Fibroblast of skin of right quadriceps (primary cell): ENCODE measurements around the gene OPRM1.

Experiments
- DNase-seq: peaks from one replicate; pipeline ENCODE4 v3.0.0-alpha.2; 2013

The OPRM1 gene

DNA sequence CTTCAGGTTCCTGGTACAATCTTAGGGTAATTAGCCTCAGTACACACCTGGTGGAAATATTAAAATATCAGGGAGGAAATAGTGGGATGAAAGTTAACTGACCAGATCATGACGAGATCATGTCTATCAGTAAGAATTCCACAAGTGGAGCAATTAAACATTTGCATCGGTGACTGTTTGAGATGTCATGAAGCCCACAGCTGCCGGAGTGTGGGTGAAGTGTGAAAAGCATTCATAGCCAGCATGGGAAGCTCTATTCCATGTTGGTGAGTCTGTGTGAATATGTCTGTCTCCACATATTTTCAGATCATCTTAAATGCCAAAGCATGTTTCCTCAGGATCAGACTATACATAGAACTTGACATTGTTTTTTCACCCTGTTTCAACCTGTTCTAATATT lies 174.7 kb downstream of the OPRM1 start:
- DNase-seq = no peak

- DNase-seq = no peak
These were observed 179.3 kb downstream of the OPRM1 start for GRCh38 chr6:154218301-154218700.

DNA sequence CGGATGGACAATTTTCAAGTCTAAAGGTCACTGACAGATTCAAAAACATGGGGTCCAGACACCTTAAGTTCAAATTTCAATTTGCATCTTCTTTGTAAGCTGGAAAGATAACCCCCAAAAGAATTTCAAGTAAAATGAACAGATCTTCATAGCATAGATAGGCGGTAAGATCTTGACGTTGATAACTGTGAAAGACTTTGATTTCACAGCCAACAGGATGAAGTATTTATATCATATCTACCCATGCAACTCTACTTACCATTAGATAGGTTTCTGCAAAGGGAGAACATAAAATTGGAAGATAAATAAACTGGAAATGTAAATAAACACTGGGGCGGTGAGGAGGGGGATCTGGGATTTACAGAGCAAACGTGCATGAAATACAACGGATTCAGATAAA lies 179.7 kb downstream of the OPRM1 start:
- DNase-seq = no peak

DNA sequence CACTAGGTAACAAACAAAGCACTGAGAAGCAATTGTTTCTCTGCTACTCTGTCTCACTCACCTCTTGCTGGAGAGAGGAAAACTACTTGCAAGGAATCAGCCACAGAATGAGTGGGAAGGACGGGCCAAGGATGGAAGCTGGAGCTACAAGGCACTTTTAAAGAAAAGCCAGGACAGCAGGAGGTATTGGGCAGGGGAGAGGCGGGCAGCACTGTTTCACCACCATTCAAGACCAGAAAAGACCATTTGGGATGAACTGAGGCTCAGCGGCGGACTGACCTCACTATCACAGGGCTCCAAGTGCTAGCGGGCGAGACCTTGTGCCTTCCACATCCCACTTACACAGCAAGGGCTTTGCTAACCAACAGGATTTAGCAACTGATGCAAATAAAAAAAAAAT lies 180.2 kb downstream of the OPRM1 start:
- DNase-seq = no peak

GRCh38 chr6:154222716-154223115 lies 183.7 kb downstream of the OPRM1 start:
- no peak for DNase-seq

GRCh38 chr6:154223296-154223695 lies 184.3 kb downstream of the OPRM1 start:
- no peak for DNase-seq

GRCh38 chr6:154226461-154226860 lies 187.4 kb downstream of the OPRM1 start:
- DNase-seq = no peak

DNA sequence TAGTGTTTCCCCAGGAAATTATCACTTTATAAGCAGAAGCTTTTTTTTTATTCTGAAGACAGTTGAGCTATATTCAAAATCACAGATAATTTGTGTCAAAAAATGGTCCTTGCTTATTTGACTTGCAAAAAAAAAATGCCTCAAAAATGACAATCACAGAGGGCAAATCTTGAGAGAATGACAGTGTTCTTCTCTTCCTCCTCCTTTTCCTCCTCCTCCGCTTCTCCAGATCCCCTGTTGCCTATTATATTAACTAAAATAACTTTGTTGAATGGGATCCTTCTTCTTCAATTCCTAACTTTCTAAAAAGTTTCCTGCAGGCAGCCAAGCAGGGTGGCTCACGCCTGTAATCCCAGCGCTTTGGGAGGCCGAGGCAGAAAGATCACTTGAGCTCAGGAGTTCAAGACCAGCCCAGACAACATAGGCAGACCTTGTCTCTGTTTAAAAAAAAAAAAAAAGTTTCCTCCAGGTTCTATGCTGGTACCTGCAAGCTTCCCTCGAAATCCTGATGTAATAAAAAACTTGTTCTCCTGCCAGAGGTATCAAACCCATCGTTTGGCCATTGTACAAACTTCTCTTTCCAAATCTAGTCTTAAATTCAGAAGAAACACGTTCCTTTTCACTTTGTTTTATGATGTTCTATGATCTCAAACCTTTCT lies 189.0 kb downstream of the OPRM1 start:
- no peak for DNase-seq

- DNase-seq = no peak
These were observed 189.5 kb downstream of the OPRM1 start for GRCh38 chr6:154228521-154228905.

- DNase-seq = no peak
These were observed 190.7 kb downstream of the OPRM1 start for GRCh38 chr6:154229786-154230185.

DNA sequence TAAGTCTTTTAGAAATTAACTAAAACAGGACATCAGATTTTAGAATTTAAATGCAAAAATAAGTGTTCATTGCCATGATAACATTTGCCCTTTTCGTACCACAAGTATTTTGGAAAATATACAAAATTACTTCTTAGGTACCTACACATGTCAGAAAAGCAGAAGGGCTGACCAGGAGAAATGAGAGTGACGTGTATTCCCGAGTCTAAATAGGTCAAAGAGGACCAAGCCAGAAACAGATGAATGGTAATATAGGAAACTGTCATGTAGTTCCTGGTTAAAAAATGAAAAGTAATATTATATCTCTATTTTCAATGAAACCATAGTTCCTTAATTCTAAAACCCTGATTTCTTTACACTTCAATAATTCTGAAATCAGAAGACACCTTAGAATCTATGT lies 191.4 kb downstream of the OPRM1 start:
- DNase-seq = no peak

DNA sequence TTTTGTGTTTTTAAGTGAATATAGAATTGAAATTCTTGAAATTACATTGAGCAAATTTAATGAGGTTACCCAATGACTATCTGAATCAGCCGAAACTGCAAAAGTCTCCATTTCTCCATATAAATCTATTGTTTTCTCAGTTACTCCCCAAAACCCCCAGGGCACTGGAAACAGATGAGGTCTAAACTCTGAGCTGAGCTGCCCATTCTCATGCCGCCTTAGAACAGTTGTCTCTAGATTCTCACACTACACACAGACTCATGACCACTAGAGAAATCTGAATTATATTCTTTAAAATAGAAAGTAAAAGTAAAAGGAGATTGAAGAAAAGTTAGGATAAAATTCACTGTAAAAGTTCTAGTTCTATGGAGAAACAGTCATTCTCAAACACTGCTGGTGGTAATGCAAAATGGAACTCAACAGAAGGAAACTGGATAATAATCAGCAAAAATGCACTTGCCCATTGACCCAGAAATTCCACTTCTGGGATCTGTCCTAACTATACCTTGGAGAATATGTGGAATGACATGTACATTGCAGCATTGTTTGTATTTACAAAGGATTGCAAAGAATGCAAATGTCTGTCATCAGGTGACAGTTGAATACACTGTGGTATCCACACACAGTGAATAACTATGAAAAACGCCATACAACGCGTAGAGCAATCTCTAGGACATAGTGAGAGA lies 192.0 kb downstream of the OPRM1 start:
- no peak for DNase-seq

DNA sequence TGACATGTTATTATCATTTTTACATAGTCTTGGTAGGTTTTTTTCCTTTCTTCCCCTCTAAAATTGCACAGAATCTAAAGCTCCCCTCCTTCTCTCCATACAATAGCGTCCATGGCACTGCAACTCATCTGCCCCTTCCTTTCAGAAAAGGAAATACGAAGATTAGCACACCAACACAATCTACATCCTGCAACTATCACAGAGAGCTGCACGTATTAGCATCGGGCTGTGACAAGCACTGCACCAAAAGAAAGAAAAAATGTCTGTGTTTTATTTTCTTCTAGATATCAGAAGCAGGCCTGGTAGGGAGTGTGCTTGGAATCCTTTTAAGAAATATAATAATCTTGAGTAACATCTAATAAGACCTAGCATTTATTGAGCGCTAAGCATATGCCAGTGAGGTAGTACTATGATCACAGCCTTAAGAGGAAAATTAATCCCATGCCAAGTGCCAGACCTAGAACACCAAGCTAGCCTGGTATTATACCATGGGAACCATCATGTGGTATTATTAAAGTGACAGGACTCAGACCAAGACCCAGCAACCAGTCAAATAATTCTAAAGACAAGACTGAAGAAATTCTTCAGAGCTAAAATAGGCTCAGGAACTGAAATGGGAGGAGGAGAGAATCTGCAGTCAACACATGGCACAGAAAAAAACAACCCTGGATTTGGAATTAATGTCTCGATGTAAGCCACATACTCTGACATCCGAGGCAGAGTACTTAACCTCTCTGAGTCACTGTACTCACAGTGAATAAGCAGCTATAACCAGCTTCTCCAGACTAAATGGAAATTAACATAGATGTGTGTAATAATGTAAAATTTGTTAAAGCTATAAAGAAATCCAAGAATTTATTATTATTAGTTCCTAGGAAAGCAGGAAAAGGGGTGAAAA lies 193.2 kb downstream of the OPRM1 start:
- DNase-seq = peak; percentile 48

DNA sequence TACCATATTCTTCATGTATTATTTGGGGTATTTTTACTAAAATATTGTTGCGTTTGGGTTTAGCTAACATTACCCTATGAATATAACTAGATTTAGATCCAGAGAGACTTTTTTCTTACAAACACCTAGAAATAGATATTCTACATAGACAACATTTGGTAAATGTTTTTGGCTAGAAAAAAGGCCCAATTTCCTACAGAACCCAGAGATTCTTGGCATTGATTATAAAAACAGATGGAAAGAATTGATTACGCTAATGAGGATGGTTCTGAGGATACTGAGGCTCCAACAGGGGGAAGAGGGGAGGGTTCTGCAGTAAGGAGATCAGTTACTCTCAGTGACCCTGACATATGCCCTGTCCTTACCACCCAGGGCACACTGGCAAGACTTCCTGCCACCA lies 194.3 kb downstream of the OPRM1 start:
- DNase-seq = no peak

GRCh38 chr6:154234019-154234772 lies 195.2 kb downstream of the OPRM1 start:
- DNase-seq = no peak

- DNase-seq = no peak
These were observed 197.7 kb downstream of the OPRM1 start for GRCh38 chr6:154236646-154237301.

GRCh38 chr6:154238831-154239230 lies 199.8 kb downstream of the OPRM1 start:
- no peak for DNase-seq

- DNase-seq = no peak
These were observed 200.4 kb downstream of the OPRM1 start for GRCh38 chr6:154239392-154239791.

DNA sequence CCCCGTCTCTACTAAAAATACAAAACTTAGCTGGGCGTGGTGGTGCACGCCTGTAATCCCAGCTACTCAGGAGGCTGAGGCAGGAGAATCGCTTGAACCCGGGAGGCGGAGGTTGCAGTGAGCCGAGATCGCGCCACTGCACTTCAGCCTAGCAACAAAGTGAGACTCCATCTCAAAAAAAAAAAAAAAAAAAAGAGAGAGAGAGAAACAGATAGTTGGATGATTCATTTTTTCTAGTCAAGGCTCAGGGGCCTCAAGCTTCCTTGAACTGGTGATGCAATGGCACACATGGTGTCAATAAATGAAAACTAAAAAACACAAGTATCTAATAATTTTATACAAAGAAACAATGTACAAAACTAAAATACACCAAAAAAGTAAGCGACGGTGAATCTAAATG lies 202.0 kb downstream of the OPRM1 start:
- DNase-seq = peak; percentile 49

DNA sequence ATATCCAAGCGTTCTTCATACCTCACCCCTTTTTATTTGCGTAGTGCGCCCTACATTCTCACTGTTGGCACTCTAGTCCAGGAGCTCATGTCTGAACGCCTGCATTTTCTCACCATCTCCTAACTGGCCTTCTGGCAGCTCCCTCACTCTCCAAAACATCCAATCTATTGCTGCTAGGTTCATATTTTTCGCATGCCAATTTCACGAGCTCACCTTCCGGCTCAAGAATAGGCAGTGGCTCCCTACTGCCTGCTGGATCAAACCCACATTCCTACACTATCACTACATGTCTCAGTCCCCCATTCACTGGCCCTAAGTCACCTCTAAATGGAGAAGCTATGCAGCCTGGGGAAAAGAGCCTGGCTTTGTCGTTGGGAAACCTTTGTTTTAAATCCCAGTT lies 202.5 kb downstream of the OPRM1 start:
- DNase-seq = peak; percentile 15

GRCh38 chr6:154242617-154243357 lies 203.7 kb downstream of the OPRM1 start:
- DNase-seq = no peak
